Common myeloid progenitor, CD34-positive (primary cell): ENCODE results near the gene ASF1B.

Source experiments
- CTCF ChIA-PET: fragments of 350-600 bp; sonication (Branson Sonifier 250); formaldehyde crosslinking; loops from one replicate; lab custom pipeline; 2021; ENCODE audit warnings: antibody characterized with exemption; lab: Charles Lee
- POLR2A ChIA-PET: fragments of 350-600 bp; sonication (Branson Sonifier 250); formaldehyde crosslinking; loops from one replicate; lab custom pipeline; 2021; ENCODE audit warnings: antibody characterized with exemption; lab: Charles Lee
- DNase-seq, 3 donors: peaks; one replicate each; pipeline versions ENCODE4 v3.0.0 to v3.0.0-alpha.2; 2013
- H3K27ac ChIP-seq, 2 experiments: 1 replicate in 1 of 2; 2 replicates in 1 of 2; pipeline ENCODE4 v1.7.0; 2013; ENCODE audit warnings: inconsistent platforms in 2 of 2, low read length in 2 of 2, mild to moderate bottlenecking in 2 of 2, low read depth in 1 of 2, moderate library complexity in 1 of 2; ENCODE audit not compliant: severe bottlenecking in 2 of 2, insufficient read depth in 1 of 2, poor library complexity in 1 of 2
- H3K27me3 ChIP-seq, 5 experiments: replicated peaks in 2 of 5; 1 replicate in 3 of 5; 2 replicates in 2 of 5; pipeline versions ENCODE4 v1.6.1 to v1.7.0; 2013; ENCODE audit warnings: low read length in 4 of 5, mild to moderate bottlenecking in 2 of 5, moderate library complexity in 2 of 5, inconsistent platforms in 1 of 5; ENCODE audit not compliant: insufficient read depth in 5 of 5, control insufficient read depth in 4 of 5
- H3K36me3 ChIP-seq, 4 experiments: 1 replicate in 2 of 4; 2 replicates in 2 of 4; pipeline versions ENCODE4 v1.6.1 to v1.7.0; 2013; ENCODE audit warnings: low read length in 3 of 4, control low read depth in 1 of 4, mild to moderate bottlenecking in 1 of 4; ENCODE audit not compliant: control insufficient read depth in 4 of 4, insufficient read depth in 4 of 4
- H3K4me1 ChIP-seq, 4 experiments: 1 replicate in 3 of 4; 2 replicates in 1 of 4; pipeline versions ENCODE4 v1.6.1 to v1.7.1; 2013; ENCODE audit warnings: low read length in 3 of 4, mild to moderate bottlenecking in 3 of 4, control low read depth in 1 of 4, inconsistent platforms in 1 of 4, moderate library complexity in 1 of 4; ENCODE audit not compliant: control insufficient read depth in 4 of 4, insufficient read depth in 4 of 4; ENCODE audit errors: control extremely low read depth in 1 of 4
- H3K4me3 ChIP-seq, 7 experiments: 1 replicate in 4 of 7; 2 replicates in 3 of 7; pipeline versions ENCODE4 v1.5.1 to v1.7.0; 2013; ENCODE audit warnings: mild to moderate bottlenecking in 7 of 7, low read length in 6 of 7, moderate library complexity in 6 of 7, inconsistent platforms in 2 of 7, low read depth in 2 of 7, control low read depth in 1 of 7; ENCODE audit not compliant: insufficient read depth in 4 of 7, control insufficient read depth in 1 of 7; ENCODE audit errors: extremely low read depth in 1 of 7
- H3K9me3 ChIP-seq, 5 experiments: 1 replicate in 4 of 5; 2 replicates in 1 of 5; pipeline versions ENCODE4 v1.6.1 to v1.7.1; 2013; ENCODE audit warnings: low read length in 4 of 5, mild to moderate bottlenecking in 2 of 5, inconsistent platforms in 1 of 5, low read depth in 1 of 5, moderate library complexity in 1 of 5; ENCODE audit not compliant: control insufficient read depth in 4 of 5, insufficient read depth in 2 of 5; ENCODE audit errors: control extremely low read depth in 1 of 5
- WGBS: methylation state at CpG from one replicate; pipeline ENCODE4 v1.1.5; 2013; ENCODE audit not compliant: insufficient coverage; 5-methylcytosine and 5-hydroxymethylcytosine counted together

The ASF1B gene

GRCh38 chr19:14161305-14161704 lies 24.9 kb upstream of the ASF1B start:
- 98% methylated on average over 11 of the region's 19 CpGs for whole genome bisulfite sequencing
- H3K4me1 ChIP-seq = peaks cover 0 to 15% (median 10%) of the 10 kb centered on the region in 4 experiments
- H3K4me3 ChIP-seq = no peak overlapping the region
- no peaks in the 10 kb centered on the region for H3K27me3 ChIP-seq
- H3K36me3 ChIP-seq = peaks cover 0 to 68% (median 44%) of the 10 kb centered on the region in 4 experiments
- H3K27ac ChIP-seq = no peak overlapping the region
- DNase-seq = no peak
- CTCF ChIA-PET = interaction anchor here (1.4 kb wide), 1 partner anchor 24 kb away, joined by 3 read pairs; no protein-coding TSS in a partner anchor
- H3K9me3 ChIP-seq = no peaks in the 10 kb centered on the region
- POLR2A ChIA-PET = interaction anchor here (1.0 kb wide), 1 partner anchor 25 kb away, joined by 3 read pairs; the partner anchor contains the start of gene ASF1B

- ChIA-PET POLR2A (no interaction called here), CTCF (interaction anchor here (0.8 kb wide), 1 partner anchor 13 kb away, joined by 3 read pairs; no protein-coding TSS in a partner anchor)
- Histone ChIP-seq H3K4me1 (peaks cover 0 to 4% (median under 1%) of the 10 kb centered on the region in 4 experiments), H3K9me3 (no peaks in the 10 kb centered on the region), H3K27me3 (no peaks in the 10 kb centered on the region), H3K27ac (no peak overlapping the region), H3K4me3 (no peak overlapping the region), H3K36me3 (peaks cover 0 to 78% (median 49%) of the 10 kb centered on the region in 4 experiments)
- no peak for DNase-seq
- 95% methylated on average over 22 of the region's 25 CpGs for WGBS
These were observed 23.8 kb upstream of the ASF1B start for GRCh38 chr19:14160017-14160703.

DNA sequence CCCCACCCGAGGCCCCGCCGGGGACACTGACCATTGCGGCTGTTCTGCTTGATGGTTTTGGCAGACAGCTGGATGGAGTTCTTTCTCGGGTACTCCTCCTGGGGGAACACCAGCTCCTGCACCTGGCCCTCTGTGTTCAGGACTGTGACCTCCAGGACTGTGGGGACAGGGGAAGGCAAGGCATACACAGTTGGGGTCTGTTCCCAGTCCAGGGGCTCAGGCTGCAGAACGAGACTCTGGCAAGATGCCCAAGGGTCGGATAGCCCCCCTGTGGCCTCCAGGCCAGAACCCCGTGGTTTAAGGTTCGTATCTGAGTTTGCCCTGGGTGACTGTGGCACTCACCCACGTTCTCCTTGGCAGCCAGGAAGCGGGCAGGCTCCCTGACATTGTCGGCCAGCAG lies 22.7 kb upstream of the ASF1B start:
- POLR2A ChIA-PET = no interaction called here
- Histone ChIP-seq H3K4me1 (no peaks in the 10 kb centered on the region), H3K36me3 (peaks cover 0 to 84% (median 54%) of the 10 kb centered on the region in 4 experiments), H3K9me3 (no peaks in the 10 kb centered on the region), H3K27ac (no peak overlapping the region), H3K27me3 (no peaks in the 10 kb centered on the region), H3K4me3 (no peak overlapping the region)
- CTCF ChIA-PET = interaction anchor here (0.6 to 0.9 kb wide), 3 partner anchors 9 to 31 kb away, joined by 3 to 4 read pairs (median 4); no protein-coding TSS in a partner anchor
- 91% methylated on average over 11 of the region's 12 CpGs for WGBS
- DNase-seq = no peak

- no peak overlapping the region for H3K27ac ChIP-seq
- POLR2A ChIA-PET = no interaction called here
- no peak overlapping the region for H3K4me3 ChIP-seq
- 93% methylated on average over 15 of the region's 16 CpGs for WGBS
- CTCF ChIA-PET = interaction anchor here (0.6 to 1.2 kb wide), 4 partner anchors 9 to 31 kb away, joined by 3 to 4 read pairs (median 4); no protein-coding TSS in a partner anchor
- peaks cover 0 to 82% (median 56%) of the 10 kb centered on the region in 4 experiments for H3K36me3 ChIP-seq
- no peaks in the 10 kb centered on the region for H3K9me3 ChIP-seq
- no peaks in the 10 kb centered on the region for H3K4me1 ChIP-seq
- DNase-seq = no peak
- no peaks in the 10 kb centered on the region for H3K27me3 ChIP-seq
These were observed 22.1 kb upstream of the ASF1B start for GRCh38 chr19:14158276-14159023.

- H3K4me3 ChIP-seq = no peak overlapping the region
- ChIA-PET POLR2A (no interaction called here), CTCF (interaction anchor here (1.2 kb wide), 1 partner anchor 8 kb away, joined by 3 read pairs; no protein-coding TSS in a partner anchor)
- H3K36me3 ChIP-seq = peaks cover 3 to 78% (median 53%) of the 10 kb centered on the region in 4 experiments
- no peak overlapping the region for H3K27ac ChIP-seq
- no peak for DNase-seq
- 98% methylated on average over 23 of the region's 26 CpGs for WGBS
- H3K27me3 ChIP-seq = no peaks in the 10 kb centered on the region
- H3K4me1 ChIP-seq = no peaks in the 10 kb centered on the region
- no peaks in the 10 kb centered on the region for H3K9me3 ChIP-seq
These were observed 20.8 kb upstream of the ASF1B start for GRCh38 chr19:14156971-14157717.

DNA sequence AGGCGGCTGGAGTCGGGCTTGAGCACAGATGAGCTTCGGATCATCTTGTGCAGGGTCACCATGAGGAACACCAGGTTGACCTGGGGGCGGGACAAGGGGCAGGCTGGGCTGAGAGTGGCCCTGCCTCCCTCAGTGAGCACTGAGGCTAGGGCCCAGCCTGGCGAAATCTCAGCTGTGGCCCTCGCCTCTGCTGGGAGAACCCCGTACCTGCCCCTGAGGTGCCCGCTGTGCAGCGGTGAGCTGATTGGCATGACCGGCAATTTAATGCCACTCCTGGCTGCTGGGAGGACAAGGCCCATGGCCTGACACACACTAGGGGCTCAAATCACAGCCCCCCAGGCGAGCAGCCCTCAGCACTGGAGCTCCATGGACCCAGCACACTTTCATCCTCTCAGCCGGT lies 19.7 kb upstream of the ASF1B start:
- CTCF ChIA-PET = no interaction called here
- Histone ChIP-seq H3K36me3 (peaks cover 4 to 80% (median 58%) of the 10 kb centered on the region in 4 experiments), H3K4me3 (no peak overlapping the region), H3K27ac (no peak overlapping the region), H3K4me1 (no peaks in the 10 kb centered on the region), H3K9me3 (no peaks in the 10 kb centered on the region), H3K27me3 (no peaks in the 10 kb centered on the region)
- WGBS = 98% methylated on average over 10 of the region's 12 CpGs
- no peak for DNase-seq
- POLR2A ChIA-PET = no interaction called here
